ENCODE data around the gene IGF1R. TPM values are rescaled to one million over a fixed set of nuclear protein-coding genes. Genes with fewer than 3 reads are reported as not detected.

Gene IGF1R
- total and polyA plus RNA-seq, 2 donors (not counting 3 experiments of a cell fraction or from before 2014, with no cell fraction given), result 16.1 to 59.1 TPM

DNA sequence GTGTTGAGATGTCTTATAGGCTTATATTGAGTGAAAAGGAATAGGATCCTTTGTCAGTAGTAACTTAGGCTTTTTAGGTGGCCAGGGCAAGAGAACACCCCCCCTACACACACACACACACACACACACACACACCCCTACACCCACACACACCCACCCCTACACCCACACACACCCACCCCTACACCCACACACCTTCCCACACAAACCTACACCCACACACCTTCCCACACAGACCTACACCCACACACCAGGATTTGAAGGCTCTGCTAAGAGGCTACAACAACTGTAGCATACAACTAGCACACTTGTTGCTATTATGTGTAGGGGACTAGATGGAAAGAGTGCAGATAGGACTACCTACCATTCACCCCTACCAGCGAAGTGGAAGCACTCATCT is 186.6 kb downstream of the IGF1R start:
- FAIRE-seq (no peak), DNase-seq (ENCODE audit: low read depth, low spot score) (no peak)
- Histone ChIP-seq H2AFZ (ENCODE audit: low read depth, low read length) (no peak overlapping the region), H3K36me3 (ENCODE audit: control insufficient read depth in 2 of 2, extremely low read depth in 1 of 2, insufficient read depth in 2 of 2, low read length in 2 of 2) (no peaks in the 10 kb centered on the region), H3K9me1 (replicated peaks; ENCODE audit: control insufficient read depth, extremely low read depth, insufficient read depth, low read length) (no peaks in the 10 kb centered on the region), H3K27me3 (ENCODE audit: control insufficient read depth in 2 of 2, insufficient read depth in 2 of 2, low read length in 2 of 2) (no peaks in the 10 kb centered on the region), H3K4me2 (ENCODE audit: insufficient read depth, low read length) (no peak overlapping the region), H3K9ac (replicated peaks; ENCODE audit: extremely low read depth, insufficient read depth, low read length) (no peak overlapping the region), H4K20me1 (replicated peaks; ENCODE audit: control insufficient read depth, extremely low read depth, insufficient read depth, low read length) (no peaks in the 10 kb centered on the region), H3K4me3 (replicated peaks in 1 of 3; ENCODE audit: insufficient read depth in 1 of 3, low read depth in 1 of 3, low read length in 3 of 3) (no peak overlapping the region), H3K27ac (ENCODE audit: insufficient read depth, low read depth, low read length) (no peak overlapping the region), H3K79me2 (ENCODE audit: control insufficient read depth, insufficient read depth, low read length) (no peaks in the 10 kb centered on the region), H3K4me1 (ENCODE audit: control insufficient read depth, extremely low read depth, insufficient read depth, low read length) (no peaks in the 10 kb centered on the region), H3K9me3 (replicated peaks; ENCODE audit: control insufficient read depth, insufficient read depth, low read length) (peaks cover under 1% of the 10 kb centered on the region)
- BruUV-seq (replicated peaks), result no TSS peak
- dilution Hi-C loops (cut with MboI; ENCODE audit: extremely low pct_ligation_motif_present, low sequenced_read_pairs), result no loop called here
- TF ChIP-seq, protein P1, sequence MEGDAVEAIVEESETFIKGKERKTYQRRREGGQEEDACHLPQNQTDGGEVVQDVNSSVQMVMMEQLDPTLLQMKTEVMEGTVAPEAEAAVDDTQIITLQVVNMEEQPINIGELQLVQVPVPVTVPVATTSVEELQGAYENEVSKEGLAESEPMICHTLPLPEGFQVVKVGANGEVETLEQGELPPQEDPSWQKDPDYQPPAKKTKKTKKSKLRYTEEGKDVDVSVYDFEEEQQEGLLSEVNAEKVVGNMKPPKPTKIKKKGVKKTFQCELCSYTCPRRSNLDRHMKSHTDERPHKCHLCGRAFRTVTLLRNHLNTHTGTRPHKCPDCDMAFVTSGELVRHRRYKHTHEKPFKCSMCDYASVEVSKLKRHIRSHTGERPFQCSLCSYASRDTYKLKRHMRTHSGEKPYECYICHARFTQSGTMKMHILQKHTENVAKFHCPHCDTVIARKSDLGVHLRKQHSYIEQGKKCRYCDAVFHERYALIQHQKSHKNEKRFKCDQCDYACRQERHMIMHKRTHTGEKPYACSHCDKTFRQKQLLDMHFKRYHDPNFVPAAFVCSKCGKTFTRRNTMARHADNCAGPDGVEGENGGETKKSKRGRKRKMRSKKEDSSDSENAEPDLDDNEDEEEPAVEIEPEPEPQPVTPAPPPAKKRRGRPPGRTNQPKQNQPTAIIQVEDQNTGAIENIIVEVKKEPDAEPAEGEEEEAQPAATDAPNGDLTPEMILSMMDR (IDR thresholded peaks at IDR 0.05; ENCODE audit: extremely low read depth in 1 of 2, insufficient read depth in 1 of 2, low read depth in 1 of 2, low read length in 2 of 2), result no peak
- TF ChIP-seq POLR2A (IDR thresholded peaks at IDR 0.05; ENCODE audit: low read depth, low read length), result no peak
- TF ChIP-seq, protein P2, sequence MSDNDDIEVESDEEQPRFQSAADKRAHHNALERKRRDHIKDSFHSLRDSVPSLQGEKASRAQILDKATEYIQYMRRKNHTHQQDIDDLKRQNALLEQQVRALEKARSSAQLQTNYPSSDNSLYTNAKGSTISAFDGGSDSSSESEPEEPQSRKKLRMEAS (IDR thresholded peaks at IDR 0.05; ENCODE audit: insufficient read depth, insufficient read length), result no peak
- intact Hi-C loops (cut with micrococcal nuclease), result no loop called here
- CTCF ChIA-PET, result no interaction called here
- POLR2A ChIA-PET, result no interaction called here

DNA sequence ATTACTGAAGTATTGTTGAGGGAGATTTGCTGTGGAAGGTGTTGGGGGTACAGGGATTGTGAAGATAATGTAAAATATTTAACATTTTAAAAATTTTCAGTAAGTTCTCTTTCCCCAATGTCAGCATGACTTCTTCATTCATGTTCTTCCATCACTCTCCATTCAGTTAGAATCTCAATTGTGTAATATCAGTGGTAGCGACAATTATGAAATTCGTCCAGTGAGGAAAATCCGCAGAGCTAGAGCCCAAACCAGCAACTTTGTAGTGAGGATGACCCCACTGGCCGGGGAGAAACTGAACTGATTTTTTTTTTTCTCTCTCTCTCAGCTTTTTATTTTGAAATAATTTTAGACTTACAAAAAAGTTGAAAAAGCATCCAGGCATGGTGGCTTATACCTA is 187.5 kb downstream of the IGF1R start:
- H3K4me3 ChIP-seq (replicated peaks in 1 of 3; ENCODE audit: insufficient read depth in 1 of 3, low read depth in 1 of 3, low read length in 3 of 3), result no peak overlapping the region
- no peak overlapping the region for H3K9ac ChIP-seq (replicated peaks; ENCODE audit: extremely low read depth, insufficient read depth, low read length)
- H3K4me2 ChIP-seq (ENCODE audit: insufficient read depth, low read length), result no peak overlapping the region
- H3K36me3 ChIP-seq (ENCODE audit: control insufficient read depth in 2 of 2, extremely low read depth in 1 of 2, insufficient read depth in 2 of 2, low read length in 2 of 2), result no peaks in the 10 kb centered on the region
- ChIA-PET POLR2A (no interaction called here), CTCF (interaction anchor here (1.0 to 1.2 kb wide), 3 partner anchors 15 to 31 kb away, joined by 3 to 4 read pairs (median 3); no protein-coding TSS in a partner anchor)
- no TSS peak for BruUV-seq (replicated peaks)
- no peak for TF ChIP-seq FOS (IDR thresholded peaks at IDR 0.05; ENCODE audit: borderline replicate concordance, insufficient read depth, low read length)
- TF ChIP-seq JUN (IDR thresholded peaks at IDR 0.05; ENCODE audit: borderline replicate concordance, insufficient read depth, insufficient read length, low read depth), result no peak
- no peak for TF ChIP-seq POLR2AphosphoS5 (IDR thresholded peaks at IDR 0.05; ENCODE audit: insufficient read depth, low read depth, low read length)
- TF ChIP-seq EZH2 (IDR thresholded peaks at IDR 0.05; ENCODE audit: borderline replicate concordance, low read depth, low read length, severe bottlenecking), result no peak
- no peak for TF ChIP-seq POLR2A (IDR thresholded peaks at IDR 0.05; ENCODE audit: low read depth, low read length)
- TF ChIP-seq, protein P1 (IDR thresholded peaks at IDR 0.05; ENCODE audit: extremely low read depth in 1 of 2, insufficient read depth in 1 of 2, low read depth in 1 of 2, low read length in 2 of 2), result no peak
- no peak for TF ChIP-seq GATA2 (IDR thresholded peaks at IDR 0.05; ENCODE audit: insufficient read depth, insufficient read length, low read depth, low read length)
- TF ChIP-seq MYC (IDR thresholded peaks at IDR 0.05; ENCODE audit: low read depth, low read length), result no peak
- TF ChIP-seq, protein P2 (IDR thresholded peaks at IDR 0.05; ENCODE audit: insufficient read depth, insufficient read length), result no peak
- intact Hi-C loops (cut with micrococcal nuclease), result no loop called here
- H3K9me1 ChIP-seq (replicated peaks; ENCODE audit: control insufficient read depth, extremely low read depth, insufficient read depth, low read length), result no peaks in the 10 kb centered on the region
- no peaks in the 10 kb centered on the region for H3K4me1 ChIP-seq (ENCODE audit: control insufficient read depth, extremely low read depth, insufficient read depth, low read length)
- H4K20me1 ChIP-seq (replicated peaks; ENCODE audit: control insufficient read depth, extremely low read depth, insufficient read depth, low read length), result no peaks in the 10 kb centered on the region
- no peaks in the 10 kb centered on the region for H3K9me3 ChIP-seq (replicated peaks; ENCODE audit: control insufficient read depth, insufficient read depth, low read length)
- H3K27me3 ChIP-seq (ENCODE audit: control insufficient read depth in 2 of 2, insufficient read depth in 2 of 2, low read length in 2 of 2), result no peaks in the 10 kb centered on the region
- dilution Hi-C loops (cut with MboI; ENCODE audit: extremely low pct_ligation_motif_present, low sequenced_read_pairs), result no loop called here
- no peak for FAIRE-seq
- H2AFZ ChIP-seq (ENCODE audit: low read depth, low read length), result no peak overlapping the region
- no peak for DNase-seq (ENCODE audit: low read depth, low spot score)
- no peak overlapping the region for H3K27ac ChIP-seq (ENCODE audit: insufficient read depth, low read depth, low read length)
- H3K79me2 ChIP-seq (ENCODE audit: control insufficient read depth, insufficient read depth, low read length), result no peaks in the 10 kb centered on the region
